Measurements from ENCODE around the gene GLRA3.

GRCh38 chr4:174867903-174868302, 38.9 kb upstream of the GLRA3 start:
- TF ChIP-seq POLR2A (IDR thresholded peaks at IDR 0.05; ENCODE audit: low read length) (no peak), GATA1 (IDR thresholded peaks at IDR 0.05; ENCODE audit: low read depth, low read length) (no peak)

Measured in erythroblast (primary cell).